HepG2 (cell line): ENCODE results near the gene H1-8. TPM values are rescaled to one million over a fixed set of nuclear protein-coding genes. Genes with fewer than 3 reads are reported as not detected.
A peak's percentile ranks its signal among the peaks of the same experiment; 100 is the strongest.

Experiments
- AGO2 ChIP-seq: fragments of 200-400 bp; formaldehyde crosslinking; optimal IDR thresholded peaks from 2 replicates; pipeline ENCODE3; 2017; ENCODE audit warnings: mild to moderate bottlenecking, low read depth, low read length, moderate library complexity
- ELF3 ChIP-seq: IDR thresholded peaks from 2 replicates; pipeline ENCODE4 v1.6.1; 2016; ENCODE audit warnings: missing genetic modification reagents, missing compliant biosample characterization
- HDAC1 ChIP-seq: sonication (generic); formaldehyde crosslinking; IDR thresholded peaks from 2 replicates; pipeline ENCODE4 v1.5.1; 2020; ENCODE audit warnings: mild to moderate bottlenecking, missing genetic modification reagents
- KAT7 ChIP-seq: IDR thresholded peaks from 2 replicates; pipeline ENCODE4 v1.6.1; 2018; ENCODE audit warnings: borderline replicate concordance, missing compliant biosample characterization
- KDM2A ChIP-seq: sonication (generic); formaldehyde crosslinking; IDR thresholded peaks from 2 replicates; pipeline ENCODE4 v1.4.0; 2020; ENCODE audit warnings: low read depth, missing genetic modification reagents, borderline replicate concordance
- MEF2D ChIP-seq: sonication (generic); formaldehyde crosslinking; IDR thresholded peaks from 2 replicates; pipeline ENCODE4 v1.5.1; 2020; ENCODE audit warnings: mild to moderate bottlenecking, missing genetic modification reagents
- NFATC3 ChIP-seq: sonication (generic); formaldehyde crosslinking; IDR thresholded peaks from 2 replicates; pipeline ENCODE4 v1.5.1; 2020; ENCODE audit warnings: mild to moderate bottlenecking, missing genetic modification reagents
- NFE2L2 ChIP-seq: fragments of 150-350 bp; IDR thresholded peaks from 2 replicates; pipeline ENCODE4 v1.6.1; 2014; ENCODE audit warnings: low read length
- NFIC ChIP-seq: IDR thresholded peaks from 2 replicates; pipeline ENCODE4 v1.6.1; 2012; ENCODE audit warnings: mild to moderate bottlenecking, low read length, inconsistent platforms
- NR2F1 ChIP-seq, 2 experiments: fragments of 450-650 bp in 1 of 2; formaldehyde crosslinking in 1 of 2; IDR thresholded peaks; 2 replicates each; pipeline versions ENCODE4 v1.5.0 to v1.6.1; 2016 to 2020; ENCODE audit warnings: mild to moderate bottlenecking in 1 of 2, missing compliant biosample characterization in 1 of 2, missing genetic modification reagents in 1 of 2, moderate library complexity in 1 of 2
- PREB ChIP-seq: sonication (generic); formaldehyde crosslinking; IDR thresholded peaks from 2 replicates; pipeline ENCODE4 v1.4.0; 2020; ENCODE audit warnings: missing genetic modification reagents
- RELA ChIP-seq: sonication (generic); formaldehyde crosslinking; IDR thresholded peaks from 2 replicates; pipeline ENCODE4 v1.4.0; 2020; ENCODE audit warnings: missing genetic modification reagents
- TRIM24 ChIP-seq: sonication (generic); formaldehyde crosslinking; IDR thresholded peaks from 2 replicates; pipeline ENCODE4 v1.8.0; 2022; ENCODE audit warnings: mild to moderate bottlenecking, missing genetic modification reagents
- ZNF317 ChIP-seq: sonication (generic); formaldehyde crosslinking; IDR thresholded peaks from 2 replicates; pipeline ENCODE4 v1.5.0; 2020; ENCODE audit warnings: mild to moderate bottlenecking, missing genetic modification reagents
- ZNF407 ChIP-seq: sonication (generic); formaldehyde crosslinking; IDR thresholded peaks from one replicate; pipeline ENCODE4 v1.5.1; 2020; ENCODE audit warnings: mild to moderate bottlenecking, missing genetic modification reagents; ENCODE audit errors: not compliant biosample characterization
- ZNF503 ChIP-seq: sonication (generic); formaldehyde crosslinking; IDR thresholded peaks from 2 replicates; pipeline ENCODE4 v1.4.0; 2020; ENCODE audit warnings: missing genetic modification reagents
- ZNF740 ChIP-seq: sonication (generic); formaldehyde crosslinking; IDR thresholded peaks from 2 replicates; pipeline ENCODE4 v1.4.0; 2020; ENCODE audit warnings: missing genetic modification reagents
- ZNF773 ChIP-seq: sonication (generic); formaldehyde crosslinking; IDR thresholded peaks from 2 replicates; pipeline ENCODE4 v1.4.0; 2020; ENCODE audit warnings: missing genetic modification reagents, borderline replicate concordance
- polyA plus RNA-seq, 8 experiments: library from polyadenylated mRNA; depleted of rRNA in 3 of 8; stranded (reverse) in 7 of 8; unstranded in 1 of 8; fragments of >200 nt; fragmentation: Illumina TruSeq in 4 of 8; extraction: Trizol in 4 of 8; gene quantifications; 2 replicates each; pipeline versions ENCODE4 v1.2.1 to v1.2.3, GENCODE V29; 2011 to 2016; ENCODE audit warnings: low read depth in 4 of 8, missing spikeins in 1 of 8, mixed read lengths in 1 of 8; ENCODE audit not compliant: insufficient read depth in 1 of 8
- total RNA-seq, 5 experiments: library from RNA; depleted of rRNA; stranded (reverse); fragments of >200 nt; fragmentation: Illumina TruSeq; extraction: Trizol; gene quantifications; 2 replicates each; pipeline ENCODE4 v1.2.3, GENCODE V29; 2016; ENCODE audit warnings: low read depth in 1 of 5

H1-8 gene
- total and polyA plus RNA-seq, 2 of the 13 experiments (the other 11 are each of a cell fraction or from before 2014, with no cell fraction given): 0.08 TPM; not detected in 1

GRCh38 chr3:129593595-129594339 is 50.8 kb downstream of the H1-8 start (continued):
- TF ChIP-seq ZNF503 (CRISPR knock-in tag): peak; percentile 80; the same call in 1 of the 2 replicates
- TF ChIP-seq ZNF317: 0 out of 2 replicates have a peak, but pooled peaks have one; percentile 54
- TF ChIP-seq NR2F1 (CRISPR knock-in tag; IDR thresholded peaks at IDR 0.05): peak in 1 of 2 experiments; percentile 67; a peak in 1 of 4 replicates
- TF ChIP-seq ZNF407 (CRISPR knock-in tag): no peak
- TF ChIP-seq TRIM24 (CRISPR knock-in tag): no peak
- TF ChIP-seq AGO2: no peak
- no peak for TF ChIP-seq NFE2L2
- TF ChIP-seq MEF2D (CRISPR knock-in tag): peak; percentile 78
- TF ChIP-seq NFATC3 (CRISPR knock-in tag): no peak
- TF ChIP-seq NFIC: peak; percentile 68; the same call in 1 of the 2 replicates
- no peak for TF ChIP-seq PREB
- no peak; the same call in 1 of the 2 replicates for TF ChIP-seq RELA (CRISPR knock-in tag)
- TF ChIP-seq ZNF740 (CRISPR knock-in tag): no peak
- peak; percentile 93 for TF ChIP-seq HDAC1 (CRISPR knock-in tag)
- peak; percentile 77 for TF ChIP-seq KDM2A
- TF ChIP-seq KAT7 (CRISPR knock-in tag): no peak
- peak; percentile 79 for TF ChIP-seq ELF3 (CRISPR knock-in tag)
- no peak for TF ChIP-seq ZNF773 (CRISPR knock-in tag)
